ENCODE results near the gene NEU2. TPM values are rescaled to one million over a fixed set of nuclear protein-coding genes. Genes with fewer than 3 reads are reported as not detected.

NEU2 gene
- total RNA-seq, 1 experiment from 2014 or later = not detected

GRCh38 chr2:233023761-233024410, 8.6 kb upstream of the NEU2 start:
- Mint-ChIP-seq H3K4me1 (peaks cover 4 to 7% of the 10 kb centered on the region in 2 experiments; a peak in 3 of 4 replicates), H3K36me3 (ENCODE audit: insufficient read depth in 1 of 3, low read depth in 3 of 3) (no peaks in the 10 kb centered on the region), H3K27ac (no peak overlapping the region), H3K9me3 (no peaks in the 10 kb centered on the region; a peak in 1 of 5 replicates), H3K27me3 (ENCODE audit: low read depth) (no peaks in the 10 kb centered on the region), H3K4me3 (no peak overlapping the region)
- no peak for TF ChIP-seq CTCF (conservative IDR thresholded peaks at IDR 0.05)
- no peak overlapping the region for H2BK15ac ChIP-seq (ENCODE audit: low read depth, low read length)
- H3K56ac ChIP-seq (ENCODE audit: insufficient read length, low read depth, low read length) = no peak overlapping the region
- no peak overlapping the region for H4K5ac ChIP-seq (ENCODE audit: insufficient read length, low read depth, low read length)
- no peak overlapping the region for H4K91ac ChIP-seq (ENCODE audit: insufficient read length, low read depth, low read length)
- H3K27me3 ChIP-seq (ENCODE audit: insufficient read depth, low read length) = no peaks in the 10 kb centered on the region
- DNase-seq = no peak
- no peak overlapping the region for H2BK20ac ChIP-seq (ENCODE audit: low read depth, low read length, poor library complexity, severe bottlenecking)
- H3K18ac ChIP-seq (ENCODE audit: insufficient read length, low read depth, low read length) = no peak overlapping the region
- no peak overlapping the region for H2AFZ ChIP-seq (ENCODE audit: low read length)
- H3K9ac ChIP-seq (ENCODE audit: extremely low read depth, insufficient read length, low read length) = no peak overlapping the region
- H3K79me1 ChIP-seq (ENCODE audit: insufficient read depth, low read depth, low read length, poor library complexity, severe bottlenecking) = no peaks in the 10 kb centered on the region
- no CpG with 5 or more reads among the region's 14 CpGs for WGBS (ENCODE audit: extremely low coverage, insufficient read length, low lambda C conversion rate)
- no peaks in the 10 kb centered on the region for H3K9me3 ChIP-seq (ENCODE audit: control insufficient read depth, low read depth, low read length)
- H3K79me2 ChIP-seq (ENCODE audit: insufficient read depth, low read length) = no peaks in the 10 kb centered on the region
- H4K20me1 ChIP-seq (ENCODE audit: control insufficient read depth, insufficient read depth, insufficient read length) = no peaks in the 10 kb centered on the region
- H3K23me2 ChIP-seq (ENCODE audit: insufficient read length, low read depth, low read length, poor library complexity, severe bottlenecking) = no peaks in the 10 kb centered on the region
- H4K8ac ChIP-seq (replicated peaks; ENCODE audit: insufficient read length, low read depth, low read length) = no peak overlapping the region
- no peak overlapping the region for H2AK5ac ChIP-seq (ENCODE audit: insufficient read length, low read length)
- no peak overlapping the region for H3K27ac ChIP-seq (ENCODE audit: insufficient read length, low read depth, low read length)
- no peak overlapping the region for H3K23ac ChIP-seq (ENCODE audit: insufficient read length, low read depth, low read length)
- H3K14ac ChIP-seq (ENCODE audit: insufficient read depth, low read length) = no peak overlapping the region
- H3K4me1 ChIP-seq (ENCODE audit: insufficient read depth, low read length) = no peaks in the 10 kb centered on the region
- H3K4me2 ChIP-seq (ENCODE audit: insufficient read depth, insufficient read length, low read length) = no peak overlapping the region
- H3K4ac ChIP-seq (ENCODE audit: low read depth, low read length) = no peak overlapping the region
- H3T11ph ChIP-seq (ENCODE audit: low read length) = no peak overlapping the region
- H2BK120ac ChIP-seq (ENCODE audit: low read depth, low read length, poor library complexity, severe bottlenecking) = no peak overlapping the region
- no peak overlapping the region for H2BK12ac ChIP-seq (ENCODE audit: insufficient read length, low read depth, low read length)
- no peak overlapping the region for H2BK5ac ChIP-seq (ENCODE audit: insufficient read length, low read length)

Data from H9 (cell line).